ENCODE results near the gene QRFP. TPM values are rescaled to one million over a fixed set of nuclear protein-coding genes. Genes with fewer than 3 reads are reported as not detected.
A peak's percentile ranks its signal among the peaks of the same experiment; 100 is the strongest.

The QRFP gene
- total RNA-seq, 4 donors from 2014 or later, result not detected

- intact Hi-C loops (cut with DNase I), result loop anchor here (5.0 to 10.0 kb wide), 2 partner anchors 92 to 175 kb away; no protein-coding TSS in a partner anchor
- TF ChIP-seq POLR2A (IDR thresholded peaks at IDR 0.05; ENCODE audit: low read depth) (no peak), EP300 (IDR thresholded peaks at IDR 0.05) (no peak), POLR2AphosphoS5 (IDR thresholded peaks at IDR 0.05) (no peak)
- TF ChIP-seq, protein P1, sequence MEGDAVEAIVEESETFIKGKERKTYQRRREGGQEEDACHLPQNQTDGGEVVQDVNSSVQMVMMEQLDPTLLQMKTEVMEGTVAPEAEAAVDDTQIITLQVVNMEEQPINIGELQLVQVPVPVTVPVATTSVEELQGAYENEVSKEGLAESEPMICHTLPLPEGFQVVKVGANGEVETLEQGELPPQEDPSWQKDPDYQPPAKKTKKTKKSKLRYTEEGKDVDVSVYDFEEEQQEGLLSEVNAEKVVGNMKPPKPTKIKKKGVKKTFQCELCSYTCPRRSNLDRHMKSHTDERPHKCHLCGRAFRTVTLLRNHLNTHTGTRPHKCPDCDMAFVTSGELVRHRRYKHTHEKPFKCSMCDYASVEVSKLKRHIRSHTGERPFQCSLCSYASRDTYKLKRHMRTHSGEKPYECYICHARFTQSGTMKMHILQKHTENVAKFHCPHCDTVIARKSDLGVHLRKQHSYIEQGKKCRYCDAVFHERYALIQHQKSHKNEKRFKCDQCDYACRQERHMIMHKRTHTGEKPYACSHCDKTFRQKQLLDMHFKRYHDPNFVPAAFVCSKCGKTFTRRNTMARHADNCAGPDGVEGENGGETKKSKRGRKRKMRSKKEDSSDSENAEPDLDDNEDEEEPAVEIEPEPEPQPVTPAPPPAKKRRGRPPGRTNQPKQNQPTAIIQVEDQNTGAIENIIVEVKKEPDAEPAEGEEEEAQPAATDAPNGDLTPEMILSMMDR (IDR thresholded peaks at IDR 0.05), result no peak
These were observed 46.1 kb upstream of the QRFP start for GRCh38 chr9:130942679-130943078.

DNA sequence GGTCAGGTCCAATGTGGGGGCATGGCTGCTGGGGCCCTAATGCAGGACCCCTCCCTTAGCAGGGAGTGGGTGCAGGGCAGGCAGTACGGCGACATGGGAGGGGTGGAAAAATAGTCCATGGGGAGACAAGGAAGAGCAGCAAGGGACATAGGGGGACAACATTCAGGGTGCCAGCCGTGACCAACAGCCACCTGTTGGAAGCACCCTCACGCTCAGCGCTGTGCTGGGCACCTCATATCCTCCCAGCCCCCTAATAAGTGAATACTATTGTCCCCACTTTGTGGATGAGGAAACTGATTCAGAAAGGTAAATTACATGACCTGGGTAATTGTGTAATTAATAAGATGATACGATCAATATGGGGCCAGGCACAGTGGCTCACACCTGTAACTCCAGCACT lies 45.5 kb upstream of the QRFP start:
- intact Hi-C loops (cut with DNase I), result loop anchor here (5.0 to 10.0 kb wide), 2 partner anchors 93 to 175 kb away; no protein-coding TSS in a partner anchor
- H3K27me3 ChIP-seq, result peaks cover 14 to 72% (median 35%) of the 10 kb centered on the region in 4 donors

More at GRCh38 chr9:130942679-130943078, 46.1 kb upstream of the QRFP start:
- H3K4me1 ChIP-seq, result peaks cover 18 to 38% (median 35%) of the 10 kb centered on the region in 4 donors
- H3K4me3 ChIP-seq, result no peak overlapping the region
- no peaks in the 10 kb centered on the region for H3K9me3 ChIP-seq
- no peak overlapping the region for H3K27ac ChIP-seq (replicated peaks in 1 of 4)
- H3K27me3 ChIP-seq, result peaks cover 14 to 71% (median 32%) of the 10 kb centered on the region in 4 donors
- H3K36me3 ChIP-seq, result no peaks in the 10 kb centered on the region
- WGBS, result 79% methylated on average over 10 of the region's 10 CpGs
- no peak for DNase-seq (ENCODE audit: extremely low spot score)

DNA sequence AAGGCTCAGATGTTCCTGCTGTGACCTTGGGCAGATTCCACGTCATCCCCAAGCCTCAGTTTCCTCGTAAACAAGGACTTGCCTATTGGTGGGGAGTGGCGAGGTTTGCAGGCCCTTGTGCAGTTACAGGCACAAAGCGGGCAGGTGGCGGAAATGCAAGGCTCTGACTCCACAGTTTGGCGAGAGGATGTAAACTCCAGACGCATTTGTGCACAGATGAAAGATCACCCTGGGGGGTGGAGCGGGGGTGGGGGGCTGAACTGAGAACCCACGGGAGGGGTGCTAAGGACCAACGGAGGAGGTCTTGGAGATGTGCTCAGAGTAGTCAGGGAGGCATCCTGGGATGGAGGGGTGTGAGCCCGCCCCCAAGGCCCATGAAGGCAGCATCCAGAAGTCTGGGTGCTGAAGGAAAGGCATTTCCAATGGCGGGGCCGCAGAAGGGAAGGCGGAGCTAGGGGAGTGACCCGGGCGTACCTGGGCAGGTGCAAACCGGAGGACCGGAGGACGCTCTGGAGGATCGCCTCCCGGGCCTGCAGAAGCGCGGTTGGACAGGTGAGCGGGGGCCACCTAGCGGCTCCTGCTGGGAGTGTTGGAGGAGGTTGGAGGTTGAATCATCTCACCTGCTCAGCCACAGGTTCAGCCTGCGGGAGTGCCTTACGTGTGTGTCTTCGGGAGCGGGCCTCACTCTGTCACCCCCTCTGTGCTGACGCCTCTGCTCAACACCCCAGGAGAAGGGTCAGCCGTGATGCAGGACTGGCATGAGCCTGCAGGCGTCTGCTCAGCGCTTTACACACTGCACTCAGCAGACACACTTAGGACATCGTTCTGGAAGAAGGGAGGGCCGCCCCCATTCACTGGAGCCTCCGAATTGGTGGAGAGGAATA lies 44.3 kb upstream of the QRFP start:
- Histone ChIP-seq H3K27ac (replicated peaks in 1 of 4) (no peak overlapping the region), H3K4me1 (peaks cover 18 to 55% (median 51%) of the 10 kb centered on the region in 4 donors), H3K4me3 (no peak overlapping the region), H3K36me3 (no peaks in the 10 kb centered on the region), H3K9me3 (no peaks in the 10 kb centered on the region), H3K27me3 (peaks cover 14 to 82% (median 35%) of the 10 kb centered on the region in 4 donors)
- WGBS, result 16% methylated on average over 34 of the region's 36 CpGs
- no peak for TF ChIP-seq EP300 (IDR thresholded peaks at IDR 0.05)
- TF ChIP-seq, protein P1 (IDR thresholded peaks at IDR 0.05), result peak; percentile 78 to 86 (median 81)
- intact Hi-C loops (cut with DNase I), result loop anchor here (2.0 to 10.0 kb wide), 4 partner anchors 76 to 240 kb away; no protein-coding TSS in a partner anchor
- DNase-seq (ENCODE audit: extremely low spot score), result no peak

More for the DNA sequence above, 45.5 kb upstream of the QRFP start:
- Histone ChIP-seq H3K36me3 (no peaks in the 10 kb centered on the region), H3K4me1 (peaks cover 18 to 44% (median 40%) of the 10 kb centered on the region in 4 donors), H3K27ac (replicated peaks in 1 of 4) (no peak overlapping the region), H3K4me3 (no peak overlapping the region), H3K9me3 (no peaks in the 10 kb centered on the region)
- no peak for DNase-seq (ENCODE audit: extremely low spot score)
- 80% methylated on average over 6 of the region's 6 CpGs for WGBS
- TF ChIP-seq, protein P1 (IDR thresholded peaks at IDR 0.05), result no peak
- TF ChIP-seq POLR2AphosphoS5 (IDR thresholded peaks at IDR 0.05), result no peak

DNA sequence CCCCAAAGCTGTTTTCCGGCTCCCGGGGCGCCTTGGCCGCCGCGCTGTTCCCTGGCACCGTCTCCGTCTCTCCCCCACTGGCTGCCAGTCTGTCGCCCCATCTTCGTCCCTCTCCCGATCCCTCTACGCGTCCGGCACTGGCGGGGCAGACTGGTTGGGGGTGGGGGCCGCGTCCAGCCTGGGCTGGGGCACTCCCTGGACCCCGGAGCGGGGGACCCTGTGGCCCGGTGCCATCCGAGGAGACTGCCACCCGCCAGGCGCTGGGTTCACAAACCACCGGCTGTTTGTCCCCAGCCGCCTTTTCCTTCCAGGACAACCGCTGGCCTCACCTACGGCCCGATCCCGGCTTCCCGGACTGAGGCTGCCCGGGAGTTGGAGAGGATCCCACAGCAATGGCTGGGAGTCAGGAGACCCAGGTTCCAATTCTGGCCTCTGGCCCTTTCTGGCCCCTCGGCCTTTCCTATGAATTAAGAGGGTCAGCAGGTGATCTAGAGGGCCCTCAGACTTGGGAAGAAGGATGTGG lies 43.5 kb upstream of the QRFP start:
- WGBS, result 3% methylated on average over 13 of the region's 32 CpGs
- no peak overlapping the region for H3K27ac ChIP-seq (replicated peaks in 1 of 4)
- H3K36me3 ChIP-seq, result no peaks in the 10 kb centered on the region
- peak overlapping the region; percentile 52 to 63 (median 57) for H3K4me3 ChIP-seq
- peaks cover 14 to 90% (median 36%) of the 10 kb centered on the region in 4 donors for H3K27me3 ChIP-seq
- intact Hi-C loops (cut with DNase I), result loop anchor here (2.0 to 10.0 kb wide), 4 partner anchors 75 to 239 kb away; no protein-coding TSS in a partner anchor
- peaks cover 18 to 63% (median 58%) of the 10 kb centered on the region in 4 donors for H3K4me1 ChIP-seq
- TF ChIP-seq POLR2AphosphoS5 (IDR thresholded peaks at IDR 0.05), result no peak
- TF ChIP-seq POLR2A (IDR thresholded peaks at IDR 0.05; ENCODE audit: low read depth), result no peak
- TF ChIP-seq EP300 (IDR thresholded peaks at IDR 0.05), result no peak
- TF ChIP-seq, protein P1 (IDR thresholded peaks at IDR 0.05), result no peak
- DNase-seq (ENCODE audit: extremely low spot score), result no peak
- H3K9me3 ChIP-seq, result no peaks in the 10 kb centered on the region

Data from esophagus muscularis mucosa (tissue), 4 donors.